ENCODE measurements around the gene SLC4A11.
"Not testable (repeated sequence)": the region's sequence is repeated elsewhere in the genome, so short reads cannot be mapped to it uniquely, and the experiment has no call there.

SLC4A11 gene

GRCh38 chr20:3227936-3228749, 10.8 kb downstream of the SLC4A11 start:
- no peak for DNase-seq (ENCODE audit: low spot score)

- no peak for DNase-seq (ENCODE audit: low spot score)
Measured at GRCh38 chr20:3227506-3227905, 11.5 kb downstream of the SLC4A11 start.

GRCh38 chr20:3226864-3227263, 12.1 kb downstream of the SLC4A11 start:
- DNase-seq (ENCODE audit: low spot score), result no peak

- no peak for DNase-seq (ENCODE audit: low spot score)
Measured at GRCh38 chr20:3226093-3226492, 12.9 kb downstream of the SLC4A11 start.

- DNase-seq (ENCODE audit: low spot score), result no peak
Measured at GRCh38 chr20:3224681-3225421, 14.1 kb downstream of the SLC4A11 start.

- DNase-seq (ENCODE audit: low spot score), result no peak
Measured at GRCh38 chr20:3223994-3224680, 14.9 kb downstream of the SLC4A11 start.

- no peak for DNase-seq (ENCODE audit: low spot score)
Measured at GRCh38 chr20:3223651-3223993, 15.4 kb downstream of the SLC4A11 start.

- no peak for DNase-seq (ENCODE audit: low spot score)
Measured at GRCh38 chr20:3222635-3223600, 16.1 kb downstream of the SLC4A11 start.

GRCh38 chr20:3221398-3222226, 17.4 kb downstream of the SLC4A11 start:
- no peak for DNase-seq (ENCODE audit: low spot score)

- DNase-seq (ENCODE audit: low spot score), result peak; percentile 49
Measured at GRCh38 chr20:3218307-3218988, 20.5 kb downstream of the SLC4A11 start.

- not testable (repeated sequence) for DNase-seq (ENCODE audit: low spot score)
Measured at GRCh38 chr20:3215359-3215917, 23.6 kb downstream of the SLC4A11 start.

- no peak for DNase-seq (ENCODE audit: low spot score)
Measured at GRCh38 chr20:3213226-3213625, 25.8 kb downstream of the SLC4A11 start.

GRCh38 chr20:3210346-3210745, 28.6 kb downstream of the SLC4A11 start:
- DNase-seq (ENCODE audit: low spot score), result no peak

- DNase-seq (ENCODE audit: low spot score), result peak; percentile 10
Measured at GRCh38 chr20:3209946-3210317, 29.1 kb downstream of the SLC4A11 start.

GRCh38 chr20:3209257-3209945, 29.6 kb downstream of the SLC4A11 start, which contains the start of gene ITPA:
Gene ITPA (plus strand): TSS chr20:3209498. CDS start chr20:3209552, 54 bp downstream.
- peak; percentile 33 for DNase-seq (ENCODE audit: low spot score)

- DNase-seq (ENCODE audit: low spot score), result no peak
Measured at GRCh38 chr20:3208786-3209256, 30.2 kb downstream of the SLC4A11 start.

- peak; percentile 92 for DNase-seq (ENCODE audit: low spot score)
Measured at GRCh38 chr20:3204124-3204794, 34.7 kb downstream of the SLC4A11 start, which contains the start of gene DDRGK1. Gene DDRGK1 (minus strand): TSS chr20:3204682. CDS start chr20:3204627, 55 bp downstream.

Data from hematopoietic multipotent progenitor cell treated with erythropoietin and hydrocortisone succinate and interleukin-3 and kit ligand, for 17 days (in vitro differentiated cells).